Activated T-cell treated with anti-CD3 and anti-CD28 coated beads for 1 hour (primary cell): ENCODE results near the gene PHF20.
"Not testable (repeated sequence)": the region's sequence is repeated elsewhere in the genome, so short reads cannot be mapped to it uniquely, and the experiment has no call there.

Source experiments
- DNase-seq: peaks from one replicate; pipeline ENCODE4 v3.0.0-alpha.2; 2020; ENCODE audit warnings: low read depth

Gene PHF20

DNA sequence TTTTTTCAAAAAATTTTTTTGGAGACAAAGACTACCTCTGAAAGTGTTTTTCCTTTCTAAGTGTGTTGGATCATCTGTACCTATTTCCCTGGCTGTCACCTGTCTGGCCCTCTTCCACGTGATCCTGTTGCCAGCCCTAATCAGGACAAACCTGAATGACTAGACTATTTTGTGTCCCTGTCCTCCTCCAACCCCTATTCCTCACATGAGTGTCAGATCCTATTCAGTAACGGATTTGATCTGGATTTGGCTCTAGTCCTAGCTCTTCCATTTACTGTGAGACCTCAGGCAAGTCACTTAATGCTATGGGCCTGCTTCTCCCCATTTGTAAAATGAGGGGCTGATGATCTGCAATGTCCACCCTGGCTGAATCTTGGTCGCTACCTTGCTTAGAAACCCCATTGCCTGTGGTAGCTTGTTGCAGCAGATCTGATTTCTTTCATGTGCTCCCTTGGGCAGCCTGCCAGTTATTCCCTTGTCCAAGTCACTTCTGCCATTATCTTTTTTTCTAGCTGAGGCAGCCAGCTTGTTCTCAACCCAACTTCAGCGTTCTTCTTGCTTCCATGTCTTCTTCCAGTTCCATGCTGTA, 4.8 kb downstream of the PHF20 start:
- no peak for DNase-seq

DNA sequence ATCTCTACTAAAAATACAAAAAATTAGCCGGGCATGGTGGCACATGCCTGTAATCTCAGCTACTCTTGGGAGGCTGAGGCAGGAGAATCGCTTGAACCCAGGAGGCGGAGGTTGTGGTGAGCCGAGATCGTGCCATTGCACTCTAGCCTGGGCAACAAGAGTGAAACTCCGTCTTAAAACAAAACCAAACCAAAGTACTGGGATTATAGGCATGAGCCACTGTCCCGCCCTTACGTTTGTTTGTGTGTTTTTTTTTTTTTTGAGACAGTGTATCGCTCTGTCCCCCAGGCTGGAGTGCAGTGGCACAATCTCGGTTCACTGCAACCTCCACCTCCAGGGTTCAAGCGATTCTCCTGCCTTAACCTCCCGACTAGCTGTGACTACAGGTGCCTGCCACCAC, 12.0 kb downstream of the PHF20 start:
- DNase-seq = not testable (repeated sequence)

DNA sequence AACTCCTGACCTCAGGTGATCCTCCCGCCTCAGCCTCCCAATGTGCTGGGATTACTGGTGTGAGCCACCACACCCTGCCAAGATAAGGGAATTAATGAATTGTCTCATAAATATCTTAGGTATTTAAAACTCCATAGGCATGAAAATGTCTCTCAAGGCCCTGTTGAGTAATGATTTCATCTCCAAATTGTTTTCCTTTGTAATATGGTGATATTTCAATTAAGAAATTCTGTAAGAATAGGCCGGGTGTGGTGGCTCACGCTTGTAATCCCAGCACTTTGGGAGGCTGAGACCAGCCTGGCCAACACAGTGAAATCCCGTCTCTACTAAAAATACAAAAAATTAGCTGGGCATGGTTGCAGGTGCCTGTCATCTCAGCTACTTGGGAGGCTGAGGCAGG, 13.7 kb downstream of the PHF20 start:
- DNase-seq = not testable (repeated sequence)

DNA sequence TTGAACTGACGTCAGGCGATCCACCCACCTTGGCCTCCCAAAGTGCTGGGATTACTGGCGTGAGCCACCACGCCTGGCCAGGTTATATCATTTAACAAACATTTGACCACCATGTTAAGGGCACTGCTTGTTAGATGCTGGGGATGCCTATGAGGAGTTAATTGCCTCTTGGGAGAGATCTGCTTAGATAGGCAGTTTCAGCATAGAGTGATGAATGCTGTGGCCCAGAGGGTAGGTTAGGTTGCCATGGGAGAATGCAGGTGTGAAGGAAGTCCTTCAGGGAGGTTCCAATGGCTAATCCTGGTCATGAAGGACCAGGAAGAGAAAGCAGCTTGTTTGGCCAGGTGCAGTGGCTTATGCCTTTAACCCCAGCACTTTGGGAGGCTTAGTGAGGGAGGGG, 17.0 kb downstream of the PHF20 start:
- DNase-seq = no peak

DNA sequence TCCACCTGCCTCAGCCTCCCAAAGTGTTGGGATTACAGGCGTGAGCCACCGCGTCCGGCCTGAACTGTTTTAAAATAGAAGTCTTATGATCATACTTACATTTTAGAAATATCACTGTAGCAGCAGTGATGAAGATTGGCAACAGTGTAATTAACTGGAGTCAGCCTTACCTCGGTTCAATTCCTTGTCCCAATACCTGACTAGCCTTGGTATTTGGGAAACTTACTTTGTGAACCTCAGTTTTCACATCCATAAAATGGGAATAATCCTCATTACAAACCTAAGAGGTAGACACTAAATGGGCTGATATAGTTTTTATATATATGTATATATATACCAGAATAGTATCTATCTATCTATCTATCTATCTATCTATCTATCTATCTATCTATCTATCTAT, 19.3 kb downstream of the PHF20 start:
- no peak for DNase-seq

DNA sequence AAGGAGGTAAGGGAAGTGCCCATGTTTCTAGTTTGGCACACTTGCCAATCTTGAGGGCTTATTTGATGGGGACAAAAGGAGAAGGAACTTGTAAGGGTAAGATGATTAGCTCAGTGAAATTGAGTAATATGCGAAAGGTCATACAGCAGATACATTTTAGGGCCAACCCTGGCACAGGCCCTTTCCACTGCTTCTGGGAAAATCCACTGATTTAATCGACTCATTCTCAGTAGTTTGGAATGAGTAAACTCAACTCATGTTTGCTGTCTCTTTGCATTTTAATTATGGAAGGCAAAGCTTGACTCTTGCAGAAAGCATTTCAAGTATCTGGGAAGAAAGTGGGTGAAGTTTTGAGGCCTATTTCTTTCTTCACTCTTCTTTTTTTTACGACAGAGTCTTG, 20.0 kb downstream of the PHF20 start:
- no peak for DNase-seq

DNA sequence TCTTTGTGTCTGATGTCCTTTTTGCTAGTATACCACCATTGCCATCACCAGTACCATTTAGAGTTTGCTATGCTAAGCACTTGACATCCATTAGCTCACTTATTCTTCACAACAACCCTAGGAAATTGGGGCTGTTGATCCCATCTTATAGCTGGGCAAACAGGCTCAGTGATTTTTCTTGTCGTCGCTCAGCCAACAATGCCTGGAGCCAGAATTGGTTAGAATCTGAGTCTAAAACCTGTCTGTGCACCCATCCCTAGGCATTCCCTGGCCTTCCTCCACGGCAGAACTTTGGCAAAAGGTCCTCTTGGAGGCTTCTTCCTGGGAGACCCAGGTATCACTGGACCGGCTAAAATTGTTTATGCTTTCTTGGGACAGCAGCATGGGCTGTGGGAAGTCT, 20.9 kb downstream of the PHF20 start:
- DNase-seq = no peak

DNA sequence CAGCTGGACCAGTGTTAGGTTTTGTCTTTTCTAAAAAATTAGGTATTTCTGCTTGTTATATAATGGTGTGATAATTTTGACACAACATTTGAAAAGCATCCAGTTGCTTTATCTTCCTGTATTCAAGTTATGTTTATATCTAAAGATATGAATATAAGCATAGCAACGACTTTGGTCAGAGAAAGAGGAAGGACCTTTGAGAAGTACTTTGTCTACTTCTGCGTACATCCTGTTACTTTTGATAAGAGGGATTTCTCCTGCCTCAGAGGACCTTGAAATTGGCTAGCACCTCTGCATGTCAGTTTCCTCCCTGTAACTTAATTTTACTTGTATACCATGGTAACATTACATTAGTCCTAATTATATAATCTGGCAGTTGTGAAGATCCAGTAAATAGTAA, 24.8 kb downstream of the PHF20 start:
- DNase-seq = no peak

DNA sequence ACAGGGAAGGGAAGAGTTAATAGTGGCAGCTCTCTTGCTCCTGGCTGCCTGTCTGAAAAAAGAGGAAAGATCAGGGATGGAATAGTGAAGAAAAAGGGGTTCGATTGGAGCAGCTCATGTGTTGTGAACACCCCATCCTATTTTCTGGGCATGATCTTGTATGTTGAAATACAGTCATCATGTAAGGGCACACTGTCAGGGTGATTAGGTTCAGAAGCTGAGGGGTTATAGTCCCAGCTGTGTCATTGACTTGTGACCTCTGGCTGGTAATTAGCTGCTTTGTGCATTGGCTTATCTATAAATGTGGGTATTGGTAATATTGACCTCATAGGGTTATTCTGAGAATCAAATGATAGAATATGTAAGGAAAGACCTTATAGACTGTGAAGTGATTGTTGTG, 30.1 kb downstream of the PHF20 start:
- no peak for DNase-seq

DNA sequence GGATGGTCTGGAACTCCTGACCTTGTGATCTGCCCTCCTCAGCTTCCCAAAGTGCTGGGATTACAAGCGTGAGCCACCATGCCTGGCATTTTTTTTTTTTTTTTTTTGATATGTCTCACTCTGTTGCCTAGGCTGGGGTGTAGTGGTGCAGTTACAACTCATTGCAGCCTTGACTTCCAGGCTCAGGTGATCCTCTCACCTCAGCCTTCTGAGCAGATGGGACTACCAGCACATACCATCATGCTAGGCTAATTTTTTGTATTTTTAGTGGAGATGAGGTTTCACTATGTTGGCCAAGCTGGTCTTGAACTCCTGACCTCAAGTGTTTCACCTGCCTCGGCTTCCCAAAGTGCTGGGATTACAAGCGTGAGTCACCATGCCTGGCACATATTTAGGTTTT, 34.3 kb downstream of the PHF20 start:
- DNase-seq = no peak

DNA sequence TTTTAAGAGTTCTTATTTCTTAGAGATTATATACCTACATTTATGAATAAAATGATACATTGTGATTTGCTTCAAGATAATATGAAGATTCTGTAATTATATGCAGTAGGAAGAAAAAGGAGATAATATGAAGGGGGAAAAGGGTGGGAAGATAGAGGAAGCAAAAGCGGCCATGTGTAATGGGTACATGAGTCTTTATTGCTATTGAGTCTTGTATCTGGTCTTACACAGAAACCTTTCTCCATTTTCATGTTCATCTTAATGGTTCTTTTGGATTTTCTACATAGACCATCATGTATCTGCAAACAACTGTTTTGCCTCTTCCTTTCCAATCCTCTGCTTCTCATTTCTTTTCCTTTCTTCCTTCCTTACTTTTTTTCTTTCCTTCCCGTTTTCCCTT, 36.1 kb downstream of the PHF20 start:
- no peak for DNase-seq

DNA sequence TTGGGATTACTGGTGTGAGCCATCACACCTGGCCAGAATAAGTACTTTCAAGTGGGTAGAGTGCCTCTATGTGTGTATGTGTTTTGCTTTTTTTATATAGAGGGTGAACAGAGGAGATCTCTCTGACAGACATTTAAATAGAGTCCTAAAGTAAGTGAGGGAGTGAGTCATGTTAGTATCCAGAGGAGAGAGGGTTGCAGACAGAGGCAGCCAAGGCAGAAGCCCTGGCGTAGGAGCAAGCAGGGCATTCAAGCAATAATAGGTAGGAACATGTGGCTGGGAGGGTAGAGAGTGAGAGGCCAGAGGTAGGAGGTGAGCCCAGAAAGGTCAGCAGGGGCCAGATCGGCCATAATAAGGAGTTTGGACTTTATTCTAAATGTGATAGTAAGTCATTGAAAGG, 48.9 kb downstream of the PHF20 start:
- no peak for DNase-seq

DNA sequence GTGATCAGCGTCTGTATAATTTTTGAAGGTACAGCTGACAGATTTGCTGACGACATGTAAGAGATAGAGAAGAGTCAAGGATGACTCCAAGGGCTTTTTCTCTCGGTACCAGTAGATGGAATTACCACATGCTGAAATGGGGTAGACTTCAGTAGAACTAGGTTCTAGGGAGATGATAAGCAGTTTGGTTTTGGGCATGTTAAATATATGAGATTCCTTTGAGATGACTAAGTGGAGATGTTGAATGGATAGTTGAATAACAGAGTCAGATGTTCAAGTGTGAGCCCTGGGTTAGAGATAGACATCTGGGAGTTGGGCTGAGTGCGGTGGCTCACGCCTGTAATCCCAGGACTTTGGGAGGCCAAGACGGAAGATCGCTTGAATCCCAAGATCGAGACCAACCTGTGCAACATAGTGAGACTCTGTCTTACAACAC, 50.0 kb downstream of the PHF20 start:
- no peak for DNase-seq

DNA sequence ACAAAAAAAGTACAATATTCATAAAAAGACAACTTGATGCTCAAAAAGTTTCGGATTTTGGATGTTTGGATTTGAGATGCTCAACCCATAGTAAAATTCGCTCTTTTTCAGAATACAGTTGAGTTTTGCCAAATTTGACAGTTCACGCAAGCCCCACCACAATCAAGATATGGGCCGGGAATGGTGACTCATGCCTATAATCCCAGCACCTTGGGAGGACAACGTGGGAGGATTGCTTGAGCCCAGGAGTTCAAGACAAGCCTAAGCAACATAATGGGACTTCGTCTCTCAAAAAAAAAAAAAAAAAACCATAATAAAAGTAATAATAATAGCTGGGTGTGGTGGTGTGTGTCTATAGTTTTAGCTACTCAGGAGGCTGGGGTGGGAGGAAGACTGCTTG, 51.3 kb downstream of the PHF20 start:
- DNase-seq = no peak

DNA sequence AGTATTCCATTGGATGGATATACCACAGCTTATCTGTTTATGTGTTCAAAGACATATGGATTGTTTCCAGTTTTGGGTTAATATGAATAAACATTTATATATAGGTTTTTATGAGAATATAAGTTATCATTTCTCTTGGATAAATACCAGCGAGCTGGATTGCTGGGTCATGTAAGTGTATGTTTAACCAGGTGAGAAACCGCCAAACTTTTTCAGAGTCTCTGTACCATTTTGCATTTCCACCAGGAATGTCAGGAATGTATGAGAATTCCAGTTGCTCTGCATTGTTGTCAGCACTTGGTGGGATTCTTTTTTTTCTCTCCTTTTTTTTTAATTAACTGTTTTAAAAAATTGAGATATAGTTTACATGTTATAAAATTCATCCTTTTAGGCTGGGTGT, 52.1 kb downstream of the PHF20 start:
- no peak for DNase-seq

DNA sequence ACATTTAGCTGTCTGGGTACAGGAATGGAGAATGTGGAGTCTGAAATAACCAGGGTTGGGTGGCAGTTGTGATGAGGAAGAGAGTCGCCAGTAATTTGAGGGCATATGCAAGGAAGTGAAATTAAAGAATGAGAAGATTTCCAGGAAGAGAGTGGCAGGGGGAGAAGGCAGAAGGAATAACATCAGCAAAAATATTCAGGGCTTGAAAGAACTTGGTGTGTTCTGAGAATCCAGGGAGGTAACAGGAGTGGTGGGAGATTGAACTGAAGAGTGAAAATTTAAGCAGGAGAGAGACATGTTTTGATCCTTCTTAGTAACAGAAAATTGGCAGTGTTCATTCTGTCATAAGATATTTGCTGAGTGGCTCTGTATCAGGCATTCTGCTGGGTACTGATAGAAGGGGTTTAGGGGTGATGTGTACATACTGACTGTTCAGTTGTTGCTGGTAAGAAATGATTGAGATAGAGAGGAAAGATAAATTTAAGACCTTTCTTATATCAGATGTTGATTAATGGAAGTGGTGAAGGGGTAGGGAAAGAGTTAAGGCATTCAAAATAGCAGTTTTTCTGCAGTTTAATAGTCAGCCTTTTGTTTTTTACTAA, 54.7 kb downstream of the PHF20 start:
- DNase-seq = no peak

DNA sequence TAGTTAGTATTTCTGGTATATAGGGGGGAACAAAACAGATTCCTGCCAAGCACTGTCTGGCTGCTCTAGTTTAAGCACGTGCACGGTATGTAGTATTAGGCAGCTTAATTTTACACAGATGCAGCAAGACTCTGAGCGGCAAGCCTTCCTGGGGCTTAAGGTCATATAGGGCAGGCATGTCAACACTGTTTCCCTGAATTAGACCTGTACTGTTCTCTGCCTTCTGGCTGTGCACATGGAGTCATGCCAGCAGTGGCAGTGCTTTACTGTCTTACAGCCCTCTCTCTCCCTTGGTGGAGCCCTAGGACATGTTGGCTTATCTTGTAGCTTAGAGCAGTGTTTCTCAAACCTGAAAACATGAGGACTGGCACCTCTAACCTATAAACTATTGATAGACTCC, 56.6 kb downstream of the PHF20 start:
- no peak for DNase-seq

DNA sequence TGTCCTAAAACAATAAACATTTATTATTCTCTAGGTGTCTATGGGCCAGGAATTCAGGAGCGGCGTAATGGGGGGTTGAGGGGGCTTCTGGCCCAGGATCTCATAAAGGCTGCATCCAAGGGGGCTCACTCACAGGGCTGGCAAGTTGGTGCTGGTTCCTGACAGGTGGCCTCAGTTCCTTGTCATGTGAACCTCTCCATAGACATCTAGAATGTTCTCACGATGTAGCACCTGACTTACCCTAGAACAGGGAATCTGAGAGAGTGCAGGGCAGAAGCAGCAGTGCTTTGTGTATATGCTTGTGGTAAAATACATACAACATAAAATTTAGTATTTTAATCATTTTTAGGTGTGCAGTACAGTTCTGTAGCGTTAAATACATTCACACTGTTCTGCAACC, 57.1 kb downstream of the PHF20 start:
- DNase-seq = no peak

DNA sequence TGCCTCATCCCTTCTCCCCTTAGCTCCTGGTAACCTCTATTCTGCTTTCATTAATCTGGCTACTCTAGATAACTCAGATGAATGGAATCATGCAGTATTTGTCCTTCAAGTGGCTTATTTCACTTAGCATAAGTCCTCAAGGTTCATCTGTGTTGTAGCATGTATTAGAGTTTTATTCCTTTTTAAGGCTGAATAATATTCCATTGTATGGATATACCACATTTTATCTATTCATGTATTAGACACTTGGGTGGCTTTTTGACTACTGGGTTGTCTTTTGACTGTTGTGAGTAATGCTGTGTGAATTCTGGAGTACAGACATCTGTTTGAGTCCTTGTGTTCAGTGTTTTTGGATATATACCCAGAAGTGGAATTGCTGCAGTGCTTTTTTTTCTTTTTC, 58.4 kb downstream of the PHF20 start:
- no peak for DNase-seq

DNA sequence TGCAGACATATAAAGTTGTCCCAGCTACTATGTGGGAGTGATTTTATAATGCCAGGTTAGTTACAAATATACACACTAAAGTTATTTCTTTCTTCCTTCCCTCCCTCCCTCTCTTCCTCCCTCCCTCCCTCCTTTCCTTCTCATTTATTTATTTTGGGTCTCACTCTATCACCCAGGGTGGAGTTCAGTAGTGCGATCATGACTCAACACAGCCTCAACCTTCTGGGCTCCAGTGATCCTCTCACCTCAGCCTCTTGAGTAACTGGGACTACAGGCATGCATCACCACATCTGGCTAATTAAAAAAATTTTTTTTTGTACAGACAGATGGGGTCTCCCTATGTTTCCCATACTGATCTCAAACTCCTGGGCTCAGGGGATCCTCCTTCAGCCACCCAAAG, 59.2 kb downstream of the PHF20 start:
- no peak for DNase-seq

DNA sequence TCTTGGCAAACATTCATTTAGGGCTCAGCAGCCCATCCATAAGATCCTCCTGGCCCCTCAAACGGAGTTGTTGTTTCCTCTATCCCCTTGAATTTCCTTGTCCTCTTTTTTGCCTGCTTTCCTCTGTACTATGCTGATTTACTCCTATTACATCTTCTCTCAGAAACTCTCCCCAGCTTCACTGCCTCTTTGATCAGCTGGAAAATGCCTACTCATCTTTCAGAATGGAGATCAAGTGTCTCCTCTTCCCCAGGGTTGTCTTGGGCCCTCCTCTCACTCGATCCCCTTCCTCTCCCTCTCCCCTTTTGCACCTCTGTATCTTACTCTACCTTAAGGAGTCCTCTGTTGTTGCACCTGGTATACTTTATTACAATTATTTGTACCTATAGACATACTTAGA, 60.2 kb downstream of the PHF20 start:
- DNase-seq = no peak

DNA sequence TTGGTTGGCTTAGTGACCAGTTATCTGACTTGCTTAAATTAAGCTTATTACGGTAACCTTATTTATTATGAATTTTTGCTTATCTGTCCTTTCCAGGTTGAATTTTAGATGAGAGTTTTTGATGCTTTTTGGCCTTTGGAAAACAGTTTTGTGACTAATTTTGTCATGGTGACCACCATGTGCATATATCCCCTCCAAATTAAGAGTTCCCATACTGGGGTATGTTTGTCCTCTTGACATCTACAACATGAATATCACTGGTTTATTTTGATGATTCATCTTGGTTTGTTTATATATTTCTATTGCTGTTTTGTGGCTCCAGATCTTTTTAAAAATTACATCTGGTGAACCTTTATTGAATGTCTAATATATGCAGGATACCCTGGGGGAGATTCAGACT, 61.4 kb downstream of the PHF20 start:
- no peak for DNase-seq

DNA sequence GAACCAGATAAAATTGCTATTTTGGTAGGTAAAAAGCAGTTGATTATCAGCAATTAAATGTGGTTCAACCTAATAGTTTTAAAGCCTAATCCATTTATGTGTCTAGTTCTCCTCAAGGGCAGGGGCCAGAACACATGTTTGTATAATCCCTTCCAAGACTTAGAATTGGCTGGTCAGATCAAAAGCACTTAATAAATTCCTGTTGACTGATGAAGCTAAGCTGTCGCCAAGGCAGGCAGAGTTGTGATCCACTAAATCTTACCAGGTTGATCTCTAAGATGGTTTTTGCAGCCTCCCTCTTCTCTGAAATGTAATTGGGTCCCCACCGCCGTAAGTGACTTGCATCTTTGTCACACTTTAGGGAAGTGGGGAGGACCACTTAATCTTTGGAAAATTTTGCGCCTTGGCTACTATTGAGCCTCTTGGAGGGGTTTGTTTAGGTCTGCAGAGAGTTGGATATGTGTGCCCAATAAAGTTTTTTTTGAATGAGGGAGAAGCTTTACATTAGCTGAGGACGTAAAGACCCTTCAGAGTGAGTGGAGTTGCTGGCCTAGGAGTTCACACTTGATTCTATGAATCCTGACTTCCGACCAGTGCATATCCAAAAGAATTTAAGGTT, 65.9 kb downstream of the PHF20 start:
- DNase-seq = no peak

DNA sequence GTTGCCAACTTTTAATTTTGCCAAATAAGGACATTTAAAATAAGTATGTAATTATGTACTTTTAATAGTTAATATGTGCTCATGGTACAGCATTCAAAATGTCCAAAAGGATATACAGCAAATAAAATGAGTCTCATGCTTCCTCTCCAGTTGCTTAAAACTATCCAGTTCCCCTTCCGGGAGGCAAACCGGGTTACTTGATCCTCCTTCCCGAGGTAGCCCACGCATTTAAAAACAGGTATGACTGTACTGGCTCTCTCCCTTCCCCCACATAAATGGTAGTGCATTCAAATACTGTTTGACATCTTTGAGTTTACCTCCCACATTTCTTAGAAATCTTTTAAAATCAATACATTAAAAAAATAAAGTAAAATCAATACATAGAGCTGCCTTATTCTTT, 66.4 kb downstream of the PHF20 start:
- DNase-seq = no peak
